ENCODE data around the gene ARID4B.

Gene ARID4B

DNA sequence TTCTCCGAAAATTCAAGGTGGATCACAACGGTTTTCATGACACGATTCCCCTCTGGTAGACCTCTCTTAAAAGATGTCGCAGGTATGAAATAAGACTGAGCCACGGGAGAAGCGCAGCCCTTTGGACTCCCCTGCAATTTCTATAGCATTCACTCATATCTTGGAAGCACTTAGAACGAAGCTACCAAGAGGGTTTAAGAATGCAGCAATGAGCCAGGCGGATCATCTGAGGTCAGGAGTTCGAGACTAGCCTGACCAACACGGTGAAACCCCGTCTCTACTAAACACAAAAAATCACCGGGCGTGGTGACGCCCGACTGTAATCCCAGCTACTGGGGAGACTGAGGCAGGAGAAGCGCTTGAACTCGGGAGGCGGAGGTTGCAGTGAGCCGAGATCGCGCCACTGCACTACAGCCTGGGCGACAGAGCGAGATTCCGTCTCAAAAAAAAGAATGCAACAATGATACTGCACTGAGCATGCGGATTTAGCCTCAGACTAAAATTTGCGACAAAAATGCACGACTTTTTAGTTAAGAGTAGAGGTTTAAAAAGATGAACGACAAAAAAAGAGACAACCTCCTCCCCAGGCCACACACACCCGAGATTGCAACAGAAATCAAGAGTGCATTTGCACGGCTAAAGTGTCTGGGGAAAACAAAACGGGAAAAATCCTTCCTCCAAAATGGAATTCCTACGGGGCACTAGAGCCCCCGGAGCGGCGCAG, 200.1 kb downstream of the ARID4B start:
- DNase-seq (ENCODE audit: low spot score) = no peak

DNA sequence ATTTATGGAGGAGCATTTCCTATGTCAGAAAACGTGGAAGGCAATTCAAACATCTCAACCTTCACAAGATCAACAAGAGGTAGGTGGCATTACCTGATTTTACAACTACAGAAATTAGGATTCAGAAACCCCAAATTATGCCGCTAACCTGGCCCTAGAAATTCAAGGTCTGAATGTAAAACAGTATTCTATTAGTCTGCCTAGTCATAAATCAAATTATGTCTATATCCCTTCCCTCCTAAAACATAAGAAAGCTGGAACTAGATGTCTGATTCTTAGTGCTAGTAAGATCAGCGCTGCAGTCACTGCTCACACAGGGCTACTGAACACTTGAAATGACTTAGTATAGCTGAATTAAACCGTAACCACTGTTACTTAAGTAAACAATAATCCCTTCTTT, 200.8 kb downstream of the ARID4B start:
- DNase-seq (ENCODE audit: low spot score) = no peak

DNA sequence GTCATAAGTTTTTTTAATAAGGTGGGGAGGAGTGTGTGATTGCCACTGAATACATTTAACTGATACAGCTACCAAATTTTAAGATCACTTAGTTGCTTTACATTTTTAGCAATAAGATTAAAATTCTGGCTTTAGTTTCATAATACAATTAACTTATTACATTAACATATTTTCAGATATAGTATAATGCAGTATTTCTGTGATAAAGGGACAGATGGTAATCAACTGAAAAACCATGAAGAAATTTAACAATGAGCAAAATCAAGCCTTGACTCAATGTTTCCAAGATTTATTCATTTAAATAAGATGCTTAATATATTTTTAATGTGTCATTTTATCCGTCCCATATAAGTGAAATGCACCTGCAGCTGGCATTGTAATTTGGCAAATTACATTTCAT, 203.3 kb downstream of the ARID4B start:
- no peak for DNase-seq (ENCODE audit: low spot score)

GRCh38 chr1:235124111-235124510, 203.9 kb downstream of the ARID4B start:
- DNase-seq (ENCODE audit: low spot score) = no peak

DNA sequence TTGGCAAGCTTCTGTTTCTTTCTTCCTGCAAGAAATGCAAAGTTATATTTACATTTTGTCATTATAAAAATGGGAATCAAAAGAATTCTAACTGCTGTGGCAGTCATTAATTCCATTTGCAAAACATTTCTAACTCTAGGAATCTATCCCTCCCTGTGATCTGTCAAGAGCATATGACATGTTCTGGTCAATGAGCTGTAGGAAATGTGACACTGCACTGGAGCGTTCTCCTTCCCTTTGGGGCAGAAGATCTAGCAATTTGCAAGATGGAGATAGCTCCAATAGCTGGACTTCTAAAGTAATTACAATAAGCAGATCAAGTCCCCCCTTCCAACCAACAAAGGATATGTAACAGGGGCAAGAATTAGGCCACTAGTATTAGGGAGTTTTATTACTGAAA, 205.6 kb downstream of the ARID4B start:
- DNase-seq (ENCODE audit: low spot score) = no peak
